ENCODE measurements around the gene KCNAB1.

Gene KCNAB1

GRCh38 chr3:156459434-156459833 lies 339.1 kb downstream of the KCNAB1 start:
- DNase-seq (ENCODE audit: low read depth): no peak

- DNase-seq (ENCODE audit: low read depth): no peak
Measured at GRCh38 chr3:156460206-156460611, 339.8 kb downstream of the KCNAB1 start.

GRCh38 chr3:156461889-156462288 lies 341.5 kb downstream of the KCNAB1 start:
- DNase-seq (ENCODE audit: low read depth): no peak

- no peak for DNase-seq (ENCODE audit: low read depth)
Measured at GRCh38 chr3:156463123-156463522, 342.7 kb downstream of the KCNAB1 start.

GRCh38 chr3:156465194-156465593 lies 344.8 kb downstream of the KCNAB1 start:
- DNase-seq (ENCODE audit: low read depth): no peak

- DNase-seq (ENCODE audit: low read depth): no peak
Measured at GRCh38 chr3:156469456-156469855, 349.1 kb downstream of the KCNAB1 start.

- no peak for DNase-seq (ENCODE audit: low read depth)
Measured at GRCh38 chr3:156471431-156471830, 351.1 kb downstream of the KCNAB1 start.

- DNase-seq (ENCODE audit: low read depth): no peak
Measured at GRCh38 chr3:156472150-156472549, 351.8 kb downstream of the KCNAB1 start.

- DNase-seq (ENCODE audit: low read depth): no peak
Measured at GRCh38 chr3:156472684-156473083, 352.3 kb downstream of the KCNAB1 start.

- DNase-seq (ENCODE audit: low read depth): no peak
Measured at GRCh38 chr3:156473341-156473740, 353.0 kb downstream of the KCNAB1 start.

- DNase-seq (ENCODE audit: low read depth): no peak
Measured at GRCh38 chr3:156474560-156475389, 354.4 kb downstream of the KCNAB1 start.

- DNase-seq (ENCODE audit: low read depth): no peak
Measured at GRCh38 chr3:156477323-156477722, 356.9 kb downstream of the KCNAB1 start.

- no peak for DNase-seq (ENCODE audit: low read depth)
Measured at GRCh38 chr3:156478891-156479290, 358.5 kb downstream of the KCNAB1 start.

GRCh38 chr3:156479604-156480003 lies 359.2 kb downstream of the KCNAB1 start:
- no peak for DNase-seq (ENCODE audit: low read depth)

- DNase-seq (ENCODE audit: low read depth): no peak
Measured at GRCh38 chr3:156480949-156481348, 360.6 kb downstream of the KCNAB1 start.

GRCh38 chr3:156483002-156483401 lies 362.6 kb downstream of the KCNAB1 start:
- DNase-seq (ENCODE audit: low read depth): no peak

- no peak for DNase-seq (ENCODE audit: low read depth)
Measured at GRCh38 chr3:156483426-156483825, 363.0 kb downstream of the KCNAB1 start.

- peak; percentile 0 for DNase-seq (ENCODE audit: low read depth)
Measured at GRCh38 chr3:156483961-156484787, 363.8 kb downstream of the KCNAB1 start.

- no peak for DNase-seq (ENCODE audit: low read depth)
Measured at GRCh38 chr3:156488767-156489166, 368.4 kb downstream of the KCNAB1 start.

- DNase-seq (ENCODE audit: low read depth): no peak
Measured at GRCh38 chr3:156489462-156489911, 369.1 kb downstream of the KCNAB1 start.

- no peak for DNase-seq (ENCODE audit: low read depth)
Measured at GRCh38 chr3:156491192-156491591, 370.8 kb downstream of the KCNAB1 start.

- DNase-seq (ENCODE audit: low read depth): no peak
Measured at GRCh38 chr3:156492801-156493261, 372.5 kb downstream of the KCNAB1 start.

- no peak for DNase-seq (ENCODE audit: low read depth)
Measured at GRCh38 chr3:156493887-156494286, 373.5 kb downstream of the KCNAB1 start.
